A549 treated with GW870086 at 1 μM for 4 hours (cell line): ENCODE measurements around the gene PVALB. TPM values are rescaled to one million over a fixed set of nuclear protein-coding genes. Genes with fewer than 3 reads are reported as not detected.

Source experiments
- total RNA-seq: library from RNA; stranded (reverse); fragments of 200-300 nt; extraction: Qiagen RNA extraction; gene quantifications from 5 replicates; pipeline ENCODE4 v1.2.3, GENCODE V29; 2022; ENCODE audit warnings: low read depth

Gene PVALB, protein sequence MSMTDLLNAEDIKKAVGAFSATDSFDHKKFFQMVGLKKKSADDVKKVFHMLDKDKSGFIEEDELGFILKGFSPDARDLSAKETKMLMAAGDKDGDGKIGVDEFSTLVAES
- not detected in 5 replicates for total RNA-seq

DNA sequence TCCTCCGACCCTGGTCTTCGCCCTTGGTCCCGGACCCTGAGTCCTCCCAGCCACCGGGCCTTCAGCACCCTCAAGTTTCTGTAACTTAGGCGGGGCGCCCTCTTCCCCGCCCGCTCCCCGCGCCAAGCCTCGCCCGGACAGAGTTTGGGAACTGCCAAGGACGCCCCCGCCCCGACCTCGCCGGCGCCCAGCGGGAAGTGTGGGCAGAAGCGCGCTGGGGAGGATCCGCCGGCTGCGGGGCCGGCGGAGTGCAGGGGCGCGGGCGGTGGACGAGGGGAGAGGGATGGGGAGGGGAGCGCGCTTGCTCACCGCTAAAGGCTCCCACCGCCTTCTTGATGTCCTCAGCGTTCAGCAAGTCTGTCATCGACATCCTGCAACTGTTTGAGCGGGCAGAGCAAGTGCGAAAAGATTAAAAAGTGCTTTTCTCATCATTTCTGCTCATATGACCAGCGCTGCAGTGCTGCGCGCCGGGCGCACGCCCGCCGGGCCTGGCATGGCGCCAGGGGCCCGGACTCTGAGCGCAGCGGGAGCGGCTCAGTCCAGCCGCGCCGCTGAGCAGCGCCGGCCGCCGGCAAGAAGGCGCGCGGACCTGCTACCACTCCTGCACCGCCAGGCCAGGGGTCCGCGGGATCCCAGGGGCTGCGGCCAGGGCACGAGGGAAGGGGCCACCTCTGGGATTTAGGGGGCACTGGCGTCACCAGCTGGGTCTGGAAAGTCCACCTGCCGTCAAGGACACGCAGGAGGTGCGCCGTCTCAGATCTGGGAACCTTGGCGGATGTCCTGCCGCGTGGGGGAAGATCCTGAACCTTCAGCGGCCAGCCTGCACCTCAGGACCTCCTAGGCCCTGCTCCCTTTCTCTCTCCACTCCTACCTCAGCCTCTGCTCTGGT lies at the start of gene PVALB:
Gene PVALB, minus strand, starts transcription at position 400 of the 889 bp plus-strand sequence. Its CDS starts 30 bp downstream, at position 370.

DNA sequence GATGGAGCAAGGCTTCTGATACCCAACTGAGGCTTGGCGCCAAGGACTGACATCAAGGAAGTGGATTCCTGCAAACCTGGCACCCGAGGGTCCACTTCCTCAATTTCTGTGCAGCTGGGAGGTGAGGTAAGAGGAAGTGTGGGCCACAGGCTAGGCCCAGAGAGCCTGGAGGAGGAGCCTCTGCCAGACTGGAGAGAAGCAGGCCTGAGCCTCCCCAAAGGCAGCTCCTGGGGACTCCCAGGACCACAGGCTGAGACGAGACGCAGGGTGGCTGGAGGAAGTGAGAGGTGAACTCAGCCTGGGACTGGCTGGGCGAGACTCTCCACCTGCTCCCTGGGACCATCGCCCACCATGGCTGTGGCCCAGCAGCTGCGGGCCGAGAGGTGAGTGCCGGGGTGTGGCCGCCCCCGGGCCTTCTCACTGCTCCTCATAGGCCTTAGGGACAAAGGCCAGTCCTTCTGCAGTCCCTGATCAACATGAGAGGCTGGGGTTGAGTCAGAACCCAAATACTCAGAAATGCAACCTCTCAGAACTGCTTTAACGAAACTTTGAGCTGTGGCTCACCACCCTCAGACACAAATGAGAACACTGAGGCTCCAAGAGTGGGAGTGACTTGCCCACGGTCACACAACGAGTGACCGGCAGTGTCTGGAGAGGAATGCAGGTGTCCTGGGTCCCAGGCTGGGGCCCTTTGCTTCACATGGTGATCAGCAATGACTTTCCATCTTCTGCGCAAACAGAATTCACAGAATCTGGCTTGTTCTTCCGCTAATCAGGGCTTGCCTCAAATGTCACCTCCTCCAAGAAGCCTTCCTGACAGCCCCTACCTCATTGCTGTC lies 44.2 kb upstream of the PVALB start, which contains the start of gene NCF4:
Gene NCF4, plus strand, starts transcription at position 186 of the 839 bp plus-strand sequence. Its CDS starts 166 bp downstream, at position 352.

DNA sequence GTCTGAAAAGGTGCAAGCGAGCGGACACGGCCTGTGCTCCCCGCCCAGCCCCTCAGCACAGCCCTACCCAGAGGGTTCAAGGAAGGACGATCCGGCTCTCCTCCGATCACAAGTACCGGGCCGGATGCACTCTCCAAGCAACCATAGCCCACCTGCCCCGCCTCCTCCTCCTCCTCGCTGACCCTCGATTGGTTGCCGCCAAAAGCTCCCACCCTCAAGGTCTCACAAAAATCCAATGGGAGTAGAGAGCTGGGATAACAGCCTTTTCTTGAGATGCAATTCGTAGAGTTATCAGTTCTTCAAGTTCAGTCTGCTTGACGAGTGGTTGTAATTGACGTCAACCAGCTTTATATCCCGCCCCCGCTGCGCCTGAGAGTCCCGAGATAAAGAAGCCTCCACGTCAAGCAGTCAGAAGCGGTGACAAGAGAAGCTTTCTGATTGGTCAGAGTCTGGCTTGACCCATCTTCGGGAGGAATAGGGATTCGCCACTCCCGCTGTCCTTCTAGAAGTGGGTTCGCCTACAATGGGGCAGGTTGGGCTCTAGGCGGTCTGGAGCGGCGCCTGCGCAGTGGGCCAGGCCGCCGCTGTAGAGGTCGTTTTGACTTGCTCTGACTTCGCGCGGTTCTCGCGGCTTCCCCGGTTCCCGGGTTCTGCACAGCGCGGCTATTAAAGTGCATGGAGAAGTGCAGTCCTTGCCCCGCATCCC lies 40.7 kb downstream of the PVALB start, which contains the start of gene IFT27:
Gene IFT27, minus strand, starts transcription at position 156 of the 706 bp plus-strand sequence. CDS start 412 bp downstream, outside the sequence.

Other genes starting within 250 kb of the PVALB start
- not detected in 5 replicates for gene CACNG2, start 113.3 kb downstream of the PVALB start, total RNA-seq
- gene IFT27, start 40.9 kb downstream of the PVALB start, total RNA-seq: 12.4 to 25.7 TPM (median 23.3 TPM) in 5 replicates
- 0.09 to 0.33 TPM in 2 of 5 replicates, not detected in the others for gene NCF4, start 44.0 kb upstream of the PVALB start, total RNA-seq
- not detected in 5 replicates for gene CSF2RB, start 96.6 kb upstream of the PVALB start, total RNA-seq
- gene TST, start 202.4 kb upstream of the PVALB start, total RNA-seq: 46.4 to 59.7 TPM (median 53.0 TPM) in 5 replicates
- 48.1 to 73.4 TPM (median 70.5 TPM) in 5 replicates for gene MPST, start 202.7 kb upstream of the PVALB start, total RNA-seq
- 19.3 to 28.7 TPM (median 27.2 TPM) in 5 replicates for gene KCTD17, start 234.7 kb upstream of the PVALB start, total RNA-seq